CD14-positive monocyte (primary cell): ENCODE measurements around the gene CHI3L1. TPM values are rescaled to one million over a fixed set of nuclear protein-coding genes. Genes with fewer than 3 reads are reported as not detected.

Experiments
- DNase-seq, 3 donors: peaks; one replicate each; pipeline ENCODE4 v3.0.0-alpha.2; 2011 to 2022
- H2AFZ ChIP-seq: 2 replicates; pipeline ENCODE4 v1.6.0; 2012; ENCODE audit warnings: mild to moderate bottlenecking, low read depth, low read length, inconsistent platforms; ENCODE audit not compliant: insufficient read depth, poor library complexity, severe bottlenecking
- H3K27ac ChIP-seq, 2 donors: 1 replicate in 1 of 2; 2 replicates in 1 of 2; pipeline ENCODE4 v1.5.1; 2012 to 2013; ENCODE audit warnings: low read length in 2 of 2, control low read depth in 1 of 2, inconsistent platforms in 1 of 2, low read depth in 1 of 2, mild to moderate bottlenecking in 1 of 2
- H3K27me3 ChIP-seq, 2 donors: one replicate each; pipeline versions ENCODE4 v1.6.0 to v1.6.1; 2011 to 2013; ENCODE audit warnings: low read length in 2 of 2; ENCODE audit not compliant: control insufficient read depth in 2 of 2, insufficient read depth in 2 of 2
- H3K36me3 ChIP-seq, 2 donors: replicated peaks in 1 of 2; 1 replicate in 1 of 2; 2 replicates in 1 of 2; pipeline versions ENCODE4 v1.5.1 to v1.6.1; 2012 to 2013; ENCODE audit warnings: low read length in 2 of 2, control low read depth in 1 of 2, inconsistent platforms in 1 of 2, mild to moderate bottlenecking in 1 of 2; ENCODE audit not compliant: insufficient read depth in 2 of 2, control insufficient read depth in 1 of 2
- H3K4me1 ChIP-seq, 2 donors: 1 replicate in 1 of 2; 2 replicates in 1 of 2; pipeline versions ENCODE4 v1.5.1 to v1.6.1; 2012 to 2013; ENCODE audit warnings: low read length in 2 of 2, control low read depth in 1 of 2, inconsistent platforms in 1 of 2, mild to moderate bottlenecking in 1 of 2, moderate library complexity in 1 of 2; ENCODE audit not compliant: insufficient read depth in 2 of 2, control insufficient read depth in 1 of 2
- H3K4me2 ChIP-seq: replicated peaks from 2 replicates; pipeline ENCODE3; 2012; ENCODE audit warnings: low read length, moderate library complexity, mild to moderate bottlenecking; ENCODE audit not compliant: poor library complexity, severe bottlenecking; ENCODE audit errors: extremely low read depth
- H3K4me3 ChIP-seq, 3 experiments: fragments of 200-600 bp in 1 of 3; sonication (generic) in 1 of 3; replicated peaks in 1 of 3; 1 replicate in 2 of 3; 2 replicates in 1 of 3; pipeline ENCODE4 v1.5.1; 2011 to 2013; ENCODE audit warnings: low read length in 3 of 3, mild to moderate bottlenecking in 3 of 3, control low read depth in 2 of 3, low read depth in 2 of 3, inconsistent platforms in 1 of 3, moderate library complexity in 1 of 3
- H3K79me2 ChIP-seq: 2 replicates; pipeline ENCODE4 v1.6.0; 2012; ENCODE audit warnings: mild to moderate bottlenecking, control low read depth, inconsistent platforms, low read length, moderate library complexity; ENCODE audit not compliant: insufficient read depth
- H3K9ac ChIP-seq: 2 replicates; pipeline ENCODE4 v1.6.0; 2017; ENCODE audit warnings: low read length, mild to moderate bottlenecking; ENCODE audit not compliant: insufficient read depth, poor library complexity, severe bottlenecking
- H3K9me3 ChIP-seq, 2 donors: replicated peaks in 1 of 2; 1 replicate in 1 of 2; 2 replicates in 1 of 2; pipeline versions ENCODE4 v1.5.1 to v1.6.1; 2012 to 2013; ENCODE audit warnings: low read length in 2 of 2, control low read depth in 1 of 2; ENCODE audit not compliant: control insufficient read depth in 1 of 2, insufficient read depth in 1 of 2
- H4K20me1 ChIP-seq: 2 replicates; pipeline ENCODE4 v1.6.0; 2012; ENCODE audit warnings: mild to moderate bottlenecking, low read length, control low read depth, moderate library complexity; ENCODE audit not compliant: insufficient read depth
- H3K27ac Mint-ChIP-seq, 7 donors: one replicate each; pipeline ENCODE4 v1.8.0; 2020; ENCODE audit warnings: mild to moderate bottlenecking in 7 of 7, mixed read lengths in 7 of 7, moderate library complexity in 6 of 7, inconsistent platforms in 2 of 7
- H3K27me3 Mint-ChIP-seq, 3 donors: one replicate each; pipeline ENCODE4 v1.8.0; 2021 to 2022; ENCODE audit warnings: low read depth in 3 of 3, mild to moderate bottlenecking in 3 of 3, mixed read lengths in 3 of 3, moderate library complexity in 3 of 3, inconsistent platforms in 1 of 3
- H3K36me3 Mint-ChIP-seq, 2 donors: one replicate each; pipeline ENCODE4 v1.8.0; 2020; ENCODE audit warnings: mixed read lengths in 2 of 2, inconsistent platforms in 1 of 2, mild to moderate bottlenecking in 1 of 2
- H3K4me1 Mint-ChIP-seq: one replicate; pipeline ENCODE4 v1.8.0; 2020; ENCODE audit warnings: mild to moderate bottlenecking, mixed read lengths
- H3K4me3 Mint-ChIP-seq, 2 donors: one replicate each; pipeline ENCODE4 v1.8.0; 2020; ENCODE audit warnings: mild to moderate bottlenecking in 2 of 2, mixed read lengths in 2 of 2, moderate library complexity in 1 of 2
- H3K9me3 Mint-ChIP-seq, 7 donors: one replicate each; pipeline ENCODE4 v1.8.0; 2020 to 2022; ENCODE audit warnings: mixed read lengths in 7 of 7, mild to moderate bottlenecking in 6 of 7, moderate library complexity in 6 of 7, inconsistent platforms in 2 of 7
- WGBS: methylation state at CpG from one replicate; pipeline ENCODE4 v1.1.5; 2013; ENCODE audit warnings: missing lambda C conversion rate; ENCODE audit not compliant: insufficient coverage; 5-methylcytosine and 5-hydroxymethylcytosine counted together
- intact Hi-C, 2 donors: fragments of 100-400 bp; cut with micrococcal nuclease; formaldehyde crosslinking; loops; one replicate each; pipeline versions ENCODE4 v1.15.0 to v1.15.1; 2023
- polyA plus RNA-seq, 3 donors: library from polyadenylated mRNA; depleted of rRNA in 1 of 3; unstranded in 2 of 3; stranded (reverse) in 1 of 3; fragments of 300-500 nt in 2 of 3; fragments of >200 nt in 1 of 3; fragmentation: Illumina TruSeq in 2 of 3; gene quantifications; 1 replicate in 2 of 3; 2 replicates in 1 of 3; pipeline ENCODE4 v1.2.3, GENCODE V29; 2012 to 2021
- TF ChIP-seq, protein P1 (sequence below): fragments of 200-600 bp; IDR thresholded peaks from one replicate; pipeline ENCODE4 v1.8.0; 2022; ENCODE audit warnings: antibody characterized with exemption, mild to moderate bottlenecking

The CHI3L1 gene
- polyA plus RNA-seq, 3 donors: 0.37 to 0.44 (median 0.43) TPM

DNA sequence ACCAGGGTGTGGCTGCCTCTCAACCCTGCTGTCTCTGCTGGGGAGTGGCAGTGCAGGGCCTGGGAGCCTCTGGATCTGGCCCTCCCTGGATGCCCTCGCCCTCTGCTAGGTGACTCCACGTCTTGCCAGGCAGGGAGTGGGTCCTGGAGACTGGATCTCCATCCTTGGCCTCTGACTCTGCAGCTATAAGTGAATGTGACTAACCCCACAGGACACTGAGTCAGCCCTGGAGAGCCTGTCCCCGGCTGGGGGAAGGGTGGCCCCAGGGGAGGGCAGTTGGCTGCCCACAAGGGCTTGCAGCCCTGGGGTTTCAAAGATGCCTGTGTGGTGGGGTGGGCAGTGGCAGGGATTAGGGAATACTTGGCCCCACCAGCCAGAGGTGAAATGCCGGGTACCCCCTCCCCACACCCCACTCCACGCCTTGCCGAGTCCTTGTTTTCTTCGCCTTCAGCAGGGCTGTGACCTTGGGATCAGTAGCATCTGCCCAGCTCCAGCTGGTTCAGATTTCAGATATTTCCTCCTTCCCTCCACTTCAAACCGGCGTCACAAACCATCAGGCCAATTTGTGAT lies 8.9 kb downstream of the CHI3L1 start:
- TF ChIP-seq, protein P1, sequence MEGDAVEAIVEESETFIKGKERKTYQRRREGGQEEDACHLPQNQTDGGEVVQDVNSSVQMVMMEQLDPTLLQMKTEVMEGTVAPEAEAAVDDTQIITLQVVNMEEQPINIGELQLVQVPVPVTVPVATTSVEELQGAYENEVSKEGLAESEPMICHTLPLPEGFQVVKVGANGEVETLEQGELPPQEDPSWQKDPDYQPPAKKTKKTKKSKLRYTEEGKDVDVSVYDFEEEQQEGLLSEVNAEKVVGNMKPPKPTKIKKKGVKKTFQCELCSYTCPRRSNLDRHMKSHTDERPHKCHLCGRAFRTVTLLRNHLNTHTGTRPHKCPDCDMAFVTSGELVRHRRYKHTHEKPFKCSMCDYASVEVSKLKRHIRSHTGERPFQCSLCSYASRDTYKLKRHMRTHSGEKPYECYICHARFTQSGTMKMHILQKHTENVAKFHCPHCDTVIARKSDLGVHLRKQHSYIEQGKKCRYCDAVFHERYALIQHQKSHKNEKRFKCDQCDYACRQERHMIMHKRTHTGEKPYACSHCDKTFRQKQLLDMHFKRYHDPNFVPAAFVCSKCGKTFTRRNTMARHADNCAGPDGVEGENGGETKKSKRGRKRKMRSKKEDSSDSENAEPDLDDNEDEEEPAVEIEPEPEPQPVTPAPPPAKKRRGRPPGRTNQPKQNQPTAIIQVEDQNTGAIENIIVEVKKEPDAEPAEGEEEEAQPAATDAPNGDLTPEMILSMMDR: no peak
- Histone ChIP-seq H3K27me3 (no peaks in the 10 kb centered on the region), H2AFZ (no peak overlapping the region), H3K9me3 (no peaks in the 10 kb centered on the region), H4K20me1 (no peaks in the 10 kb centered on the region), H3K4me1 (peaks cover 38 to 46% of the 10 kb centered on the region in 2 donors), H3K4me2 (no peak overlapping the region), H3K4me3 (no peak overlapping the region), H3K79me2 (no peaks in the 10 kb centered on the region), H3K27ac (no peak overlapping the region), H3K9ac (no peak overlapping the region), H3K36me3 (no peaks in the 10 kb centered on the region)
- Mint-ChIP-seq H3K36me3 (no peaks in the 10 kb centered on the region), H3K27ac (peak overlapping the region in 2 of 7 donors; percentile 35 to 57), H3K4me3 (no peak overlapping the region), H3K4me1 (peaks cover 61% of the 10 kb centered on the region), H3K27me3 (peaks cover 3 to 12% (median 9%) of the 10 kb centered on the region in 3 donors), H3K9me3 (no peaks in the 10 kb centered on the region)
- 92% methylated on average over 4 of the region's 9 CpGs for WGBS
- peak in 2 of 3 donors; percentile 28 to 58 for DNase-seq
- intact Hi-C loops: loop anchor here in 1 of 2 donors (5.0 kb wide), 2 partner anchors 40 to 50 kb away; partner anchors contain the start of gene ADORA1

DNA sequence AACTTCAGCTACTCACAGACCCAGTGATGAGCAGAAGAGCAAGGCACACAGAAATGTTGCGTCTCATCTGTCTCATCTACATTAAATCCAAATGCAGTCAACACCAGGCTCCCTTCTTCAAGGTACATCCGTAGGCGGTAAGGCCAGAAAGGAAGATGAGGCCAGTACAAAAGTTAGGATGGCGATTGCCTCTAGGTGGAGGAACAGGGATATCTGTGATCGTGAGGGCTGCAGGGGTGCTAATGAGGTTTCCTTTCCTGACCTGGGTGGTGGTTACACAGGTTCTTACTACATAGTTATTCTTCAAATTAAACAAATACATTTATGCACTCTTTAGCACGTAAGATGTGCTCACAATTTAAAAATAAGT lies 9.5 kb downstream of the CHI3L1 start:
- Histone ChIP-seq H3K4me2 (no peak overlapping the region), H4K20me1 (no peaks in the 10 kb centered on the region), H3K9me3 (no peaks in the 10 kb centered on the region), H3K9ac (no peak overlapping the region), H3K36me3 (no peaks in the 10 kb centered on the region), H3K27ac (no peak overlapping the region), H3K4me3 (no peak overlapping the region), H3K4me1 (peaks cover 38 to 46% of the 10 kb centered on the region in 2 donors), H3K79me2 (no peaks in the 10 kb centered on the region), H3K27me3 (no peaks in the 10 kb centered on the region), H2AFZ (no peak overlapping the region)
- H3K36me3 Mint-ChIP-seq: no peaks in the 10 kb centered on the region
- peak overlapping the region in 1 of 7 donors; percentile 57 for H3K27ac Mint-ChIP-seq
- TF ChIP-seq, protein P1: no peak
- no peaks in the 10 kb centered on the region for H3K9me3 Mint-ChIP-seq
- intact Hi-C loops: loop anchor here in 1 of 2 donors (5.0 kb wide), 2 partner anchors 40 to 50 kb away; partner anchors contain the start of gene ADORA1
- DNase-seq: no peak
- H3K4me1 Mint-ChIP-seq: peaks cover 57% of the 10 kb centered on the region
- WGBS: 75% methylated on average over 2 of the region's 6 CpGs
- H3K4me3 Mint-ChIP-seq: no peak overlapping the region
- H3K27me3 Mint-ChIP-seq: peaks cover 3 to 16% (median 9%) of the 10 kb centered on the region in 3 donors
